ENCODE data around the gene NFATC2.
"Not testable (repeated sequence)": the region's sequence is repeated elsewhere in the genome, so short reads cannot be mapped to it uniquely, and the experiment has no call there.

The NFATC2 gene

GRCh38 chr20:51568533-51568932 is 26.0 kb upstream of the NFATC2 start:
- DNase-seq (ENCODE audit: low spot score); FAIRE-seq: not testable (repeated sequence)

- no peak for FAIRE-seq
- no peak for DNase-seq (ENCODE audit: low spot score)
Measured at GRCh38 chr20:51567622-51568021, 25.1 kb upstream of the NFATC2 start.

- FAIRE-seq (no peak), DNase-seq (ENCODE audit: low spot score) (no peak)
Measured at GRCh38 chr20:51566594-51566993, 24.1 kb upstream of the NFATC2 start.

GRCh38 chr20:51565298-51566144 is 23.0 kb upstream of the NFATC2 start:
- no peak for FAIRE-seq
- DNase-seq (ENCODE audit: low spot score): no peak

- FAIRE-seq (no peak), DNase-seq (ENCODE audit: low spot score) (peak; percentile 86)
Measured at GRCh38 chr20:51563486-51564332, 21.2 kb upstream of the NFATC2 start.

GRCh38 chr20:51563174-51563485 is 20.6 kb upstream of the NFATC2 start:
- FAIRE-seq (no peak), DNase-seq (ENCODE audit: low spot score) (no peak)

GRCh38 chr20:51562332-51563173 is 20.0 kb upstream of the NFATC2 start:
- no peak for FAIRE-seq
- DNase-seq (ENCODE audit: low spot score): peak; percentile 85

GRCh38 chr20:51562027-51562331 is 19.5 kb upstream of the NFATC2 start:
- DNase-seq (ENCODE audit: low spot score): peak; percentile 46
- no peak for FAIRE-seq

- FAIRE-seq: peak; percentile 63
- no peak for DNase-seq (ENCODE audit: low spot score)
Measured at GRCh38 chr20:51560550-51561307, 18.2 kb upstream of the NFATC2 start.

- DNase-seq (ENCODE audit: low spot score) (no peak), FAIRE-seq (no peak)
Measured at GRCh38 chr20:51560042-51560441, 17.5 kb upstream of the NFATC2 start.

GRCh38 chr20:51554538-51555165 is 12.1 kb upstream of the NFATC2 start:
- no peak for FAIRE-seq
- no peak for DNase-seq (ENCODE audit: low spot score)

- FAIRE-seq (no peak), DNase-seq (ENCODE audit: low spot score) (no peak)
Measured at GRCh38 chr20:51553897-51554486, 11.5 kb upstream of the NFATC2 start.

GRCh38 chr20:51551186-51551585 is 8.7 kb upstream of the NFATC2 start:
- no peak for DNase-seq (ENCODE audit: low spot score)
- no peak for FAIRE-seq

GRCh38 chr20:51549474-51549873 is 7.0 kb upstream of the NFATC2 start:
- DNase-seq (ENCODE audit: low spot score): no peak
- FAIRE-seq: peak; percentile 30

- FAIRE-seq (no peak), DNase-seq (ENCODE audit: low spot score) (no peak)
Measured at GRCh38 chr20:51547951-51548350, 5.4 kb upstream of the NFATC2 start.

GRCh38 chr20:51545515-51545914 is 3.0 kb upstream of the NFATC2 start:
- DNase-seq (ENCODE audit: low spot score): no peak
- FAIRE-seq: peak; percentile 81

- FAIRE-seq (no peak), DNase-seq (ENCODE audit: low spot score) (no peak)
Measured at GRCh38 chr20:51543422-51543788, 886 bp upstream of the NFATC2 start.

- DNase-seq (ENCODE audit: low spot score) (no peak), FAIRE-seq (no peak)
Measured at GRCh38 chr20:51542033-51542570, 417 bp downstream of the NFATC2 start.

GRCh38 chr20:51541189-51542032 is 1.1 kb downstream of the NFATC2 start:
- DNase-seq (ENCODE audit: low spot score): no peak
- no peak for FAIRE-seq
